Esophagus squamous epithelium (tissue), 5 donors: ENCODE measurements around the gene USP2. TPM values are rescaled to one million over a fixed set of nuclear protein-coding genes. Genes with fewer than 3 reads are reported as not detected.

ENCODE experiments used
- DNase-seq: peaks from one replicate; lab custom pipeline; 2025; lab: John Stamatoyannopoulos, UW
- H3K27ac ChIP-seq, 4 donors: fragments of 200-600 bp; sonication (generic); one replicate each; pipeline ENCODE4 v1.5.1; 2016 to 2019; ENCODE audit warnings: mild to moderate bottlenecking in 1 of 4
- H3K27me3 ChIP-seq, 4 donors: fragments of 200-600 bp; sonication (generic); 1 replicate in 3 of 4; 2 replicates in 1 of 4; pipeline versions ENCODE4 v1.5.1 to v1.6.0; 2017 to 2021; ENCODE audit warnings: antibody characterized with exemption in 1 of 4
- H3K36me3 ChIP-seq, 3 donors: fragments of 200-600 bp; sonication (generic); one replicate each; pipeline ENCODE4 v1.5.1; 2016 to 2019
- H3K4me1 ChIP-seq, 3 donors: fragments of 200-600 bp; sonication (generic); one replicate each; pipeline ENCODE4 v1.5.1; 2017 to 2019
- H3K4me3 ChIP-seq, 4 donors: fragments of 200-600 bp; sonication (generic); 1 replicate in 3 of 4; 2 replicates in 1 of 4; pipeline ENCODE4 v1.5.1; 2016 to 2019; ENCODE audit warnings: mild to moderate bottlenecking in 2 of 4, moderate library complexity in 1 of 4
- H3K9me3 ChIP-seq, 3 donors: fragments of 200-600 bp; sonication (generic); one replicate each; pipeline ENCODE4 v1.5.1; 2016 to 2019
- POLR2A ChIP-seq, 4 donors: fragments of 450-650 bp; IDR thresholded peaks; one replicate each; pipeline ENCODE4 v1.6.1; 2017; ENCODE audit warnings: antibody characterized with exemption in 4 of 4, mild to moderate bottlenecking in 4 of 4, moderate library complexity in 3 of 4
- WGBS, 2 donors: methylation state at CpG; one replicate each; pipeline ENCODE4 v1.1.5; 2018; 5-methylcytosine and 5-hydroxymethylcytosine counted together
- intact Hi-C: fragments of 100-400 bp; cut with DNase I; formaldehyde crosslinking; loops from one replicate; pipeline ENCODE4 v1.15.0; 2022
- total RNA-seq, 4 donors: library from RNA; depleted of rRNA; stranded (reverse); fragments of >200 nt; gene quantifications; one replicate each; pipeline ENCODE4 v1.1.0, GENCODE V29; 2016
- TF ChIP-seq, protein P1 (sequence below), 6 experiments: fragments of 450-650 bp in 4 of 6; fragments of 200-600 bp in 2 of 6; sonication (generic) in 2 of 6; IDR thresholded peaks; one replicate each; pipeline ENCODE4 v1.5.1; 2016 to 2019; ENCODE audit warnings: antibody characterized with exemption in 6 of 6, mild to moderate bottlenecking in 4 of 6, moderate library complexity in 4 of 6
- donor health status: DM: yes; HTN: yes; CAD: no.

The USP2 gene
- total RNA-seq, 4 donors from 2014 or later = 1.9 to 9.6 (median 4.8) TPM

DNA sequence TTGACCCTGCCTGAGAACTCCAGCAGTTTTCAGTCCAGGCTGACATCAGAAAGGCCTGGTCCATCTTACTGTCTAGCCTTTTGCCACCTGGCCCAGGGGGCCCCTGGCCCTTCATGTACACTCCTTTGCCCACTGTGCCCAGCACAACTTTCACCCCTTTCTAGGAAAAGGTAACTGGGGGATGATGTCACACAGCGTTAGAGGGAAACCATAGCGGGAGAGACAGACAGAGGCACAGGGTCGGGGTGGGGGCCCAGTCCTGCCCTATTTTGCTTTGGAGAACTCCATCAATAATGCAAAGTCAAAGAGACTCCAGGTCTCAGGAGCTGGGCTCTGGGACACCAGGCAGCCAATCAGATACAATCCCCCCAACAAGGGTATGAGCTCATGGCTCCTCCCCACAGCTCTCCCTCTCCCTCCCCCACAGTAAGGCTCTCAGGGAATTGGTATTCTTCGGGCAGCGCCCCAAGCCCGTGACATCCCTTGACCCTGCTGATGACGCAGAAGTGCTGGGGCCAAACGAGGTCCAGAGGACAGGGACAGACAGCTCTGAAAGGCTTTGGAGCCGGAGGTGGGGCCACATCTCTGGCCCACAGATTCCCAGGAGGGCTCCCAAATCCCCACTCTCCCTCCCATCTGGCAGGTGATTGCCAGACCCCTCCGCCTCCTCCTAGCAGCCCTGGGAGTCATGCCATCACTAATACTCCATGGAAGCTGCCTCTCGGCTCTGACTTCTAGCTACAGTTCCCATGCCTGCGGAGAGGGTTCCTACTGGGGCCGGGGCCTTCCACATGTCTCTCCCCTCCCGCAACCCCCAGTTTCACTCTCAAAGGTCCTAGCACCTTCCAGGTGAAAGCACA, 5.9 kb downstream of the USP2 start:
- no peak for DNase-seq
- Histone ChIP-seq H3K27ac (peak overlapping the region; percentile 48 to 87 (median 80)), H3K27me3 (no peaks in the 10 kb centered on the region), H3K4me1 (peaks cover 26 to 82% (median 50%) of the 10 kb centered on the region in 3 donors), H3K4me3 (peak overlapping the region in 1 of 4 donors; percentile 2), H3K36me3 (no peaks in the 10 kb centered on the region), H3K9me3 (no peaks in the 10 kb centered on the region)
- TF ChIP-seq, protein P1, sequence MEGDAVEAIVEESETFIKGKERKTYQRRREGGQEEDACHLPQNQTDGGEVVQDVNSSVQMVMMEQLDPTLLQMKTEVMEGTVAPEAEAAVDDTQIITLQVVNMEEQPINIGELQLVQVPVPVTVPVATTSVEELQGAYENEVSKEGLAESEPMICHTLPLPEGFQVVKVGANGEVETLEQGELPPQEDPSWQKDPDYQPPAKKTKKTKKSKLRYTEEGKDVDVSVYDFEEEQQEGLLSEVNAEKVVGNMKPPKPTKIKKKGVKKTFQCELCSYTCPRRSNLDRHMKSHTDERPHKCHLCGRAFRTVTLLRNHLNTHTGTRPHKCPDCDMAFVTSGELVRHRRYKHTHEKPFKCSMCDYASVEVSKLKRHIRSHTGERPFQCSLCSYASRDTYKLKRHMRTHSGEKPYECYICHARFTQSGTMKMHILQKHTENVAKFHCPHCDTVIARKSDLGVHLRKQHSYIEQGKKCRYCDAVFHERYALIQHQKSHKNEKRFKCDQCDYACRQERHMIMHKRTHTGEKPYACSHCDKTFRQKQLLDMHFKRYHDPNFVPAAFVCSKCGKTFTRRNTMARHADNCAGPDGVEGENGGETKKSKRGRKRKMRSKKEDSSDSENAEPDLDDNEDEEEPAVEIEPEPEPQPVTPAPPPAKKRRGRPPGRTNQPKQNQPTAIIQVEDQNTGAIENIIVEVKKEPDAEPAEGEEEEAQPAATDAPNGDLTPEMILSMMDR (IDR thresholded peaks at IDR 0.05) = no peak
- TF ChIP-seq POLR2A (IDR thresholded peaks at IDR 0.05) = no peak
- intact Hi-C loops = no loop called here
- 63 to 64% methylated on average over 7 to 10 of the region's 14 CpGs for WGBS, 2 donors

DNA sequence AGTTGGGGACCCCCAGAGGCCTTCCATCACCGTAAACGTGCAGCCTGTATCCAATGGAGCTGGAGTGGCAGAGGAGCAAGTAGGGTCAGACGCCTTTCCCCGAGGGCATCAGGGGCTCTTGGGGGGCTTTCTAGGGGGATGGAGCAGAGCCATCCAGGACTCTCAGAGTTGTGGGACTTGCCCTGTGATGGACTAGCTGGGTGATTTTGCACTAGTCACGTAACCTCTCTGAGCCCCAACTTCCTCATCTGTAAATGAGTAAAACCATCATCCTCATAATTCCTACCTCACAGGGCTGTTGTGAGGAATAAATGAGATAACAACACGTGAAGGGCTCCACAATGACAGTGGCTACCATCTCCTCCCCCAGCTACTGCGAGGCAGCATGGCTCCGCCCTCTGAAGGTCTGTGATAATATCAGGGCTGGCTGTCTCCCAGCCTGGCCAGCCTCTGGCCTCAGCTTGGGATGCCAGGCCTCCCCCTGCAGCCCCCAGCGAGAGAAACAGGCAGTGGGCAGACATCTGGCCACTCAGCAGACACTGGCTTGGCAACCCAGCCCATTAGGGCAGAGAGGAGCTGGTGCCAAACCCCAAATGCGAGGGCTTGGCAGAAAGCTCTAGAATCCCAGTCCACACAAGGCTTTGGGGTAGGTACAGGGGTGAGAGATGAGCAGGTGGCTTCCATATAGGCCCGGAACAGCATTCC, 6.7 kb downstream of the USP2 start:
- Histone ChIP-seq H3K4me1 (peaks cover 33 to 85% (median 55%) of the 10 kb centered on the region in 3 donors), H3K9me3 (no peaks in the 10 kb centered on the region), H3K4me3 (no peak overlapping the region), H3K36me3 (no peaks in the 10 kb centered on the region), H3K27me3 (no peaks in the 10 kb centered on the region), H3K27ac (peak overlapping the region; percentile 39 to 87 (median 80))
- intact Hi-C loops = no loop called here
- no peak for TF ChIP-seq POLR2A (IDR thresholded peaks at IDR 0.05)
- TF ChIP-seq, protein P1 (IDR thresholded peaks at IDR 0.05) = no peak
- WGBS, 2 donors = 34 to 35% methylated on average over 6 to 7 of the region's 11 CpGs
- DNase-seq = no peak

DNA sequence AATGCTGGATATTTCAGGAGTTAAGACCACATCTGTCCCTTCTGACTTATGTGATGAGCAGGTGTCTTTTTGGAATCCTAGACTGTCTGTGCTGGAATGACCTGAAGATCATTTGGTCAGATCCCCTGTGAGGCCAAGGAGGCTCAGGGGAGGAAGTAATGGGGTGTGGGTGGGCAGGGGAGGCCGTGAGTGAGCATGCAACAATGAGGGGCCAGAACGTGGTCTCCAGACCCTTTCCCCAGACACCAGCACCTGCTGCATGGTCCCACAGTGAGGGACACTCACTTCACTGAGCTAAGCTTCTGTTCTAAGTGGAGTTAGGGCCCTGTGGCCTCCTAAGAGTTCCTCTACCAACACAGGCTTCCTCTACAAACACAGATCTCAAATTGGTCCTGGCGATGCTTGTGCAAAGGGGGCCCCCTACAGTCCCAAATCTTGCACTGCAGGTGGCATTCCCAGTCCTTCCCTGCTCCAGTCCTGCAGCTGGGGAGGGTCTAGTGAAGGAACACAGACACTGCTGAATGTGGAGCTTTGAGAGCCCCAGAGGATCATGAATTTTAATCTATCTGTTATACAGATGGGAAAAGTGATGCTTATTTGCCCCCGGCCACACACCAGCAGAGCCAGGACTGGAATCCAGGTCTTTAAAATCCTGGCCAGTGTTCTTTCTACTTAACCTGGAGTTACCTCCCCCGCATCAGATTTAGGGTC, 7.4 kb downstream of the USP2 start:
- H3K4me1 ChIP-seq = peaks cover 40 to 92% (median 62%) of the 10 kb centered on the region in 3 donors
- H3K9me3 ChIP-seq = no peaks in the 10 kb centered on the region
- H3K4me3 ChIP-seq = no peak overlapping the region
- 42 to 66% methylated on average over 3 to 5 of the region's 5 CpGs for WGBS, 2 donors
- peak overlapping the region; percentile 39 to 87 (median 80) for H3K27ac ChIP-seq
- TF ChIP-seq POLR2A (IDR thresholded peaks at IDR 0.05) = no peak
- TF ChIP-seq, protein P1 (IDR thresholded peaks at IDR 0.05) = peak; percentile 61 to 94 (median 90)
- no peaks in the 10 kb centered on the region for H3K27me3 ChIP-seq
- intact Hi-C loops = no loop called here
- no peak for DNase-seq
- no peaks in the 10 kb centered on the region for H3K36me3 ChIP-seq

DNA sequence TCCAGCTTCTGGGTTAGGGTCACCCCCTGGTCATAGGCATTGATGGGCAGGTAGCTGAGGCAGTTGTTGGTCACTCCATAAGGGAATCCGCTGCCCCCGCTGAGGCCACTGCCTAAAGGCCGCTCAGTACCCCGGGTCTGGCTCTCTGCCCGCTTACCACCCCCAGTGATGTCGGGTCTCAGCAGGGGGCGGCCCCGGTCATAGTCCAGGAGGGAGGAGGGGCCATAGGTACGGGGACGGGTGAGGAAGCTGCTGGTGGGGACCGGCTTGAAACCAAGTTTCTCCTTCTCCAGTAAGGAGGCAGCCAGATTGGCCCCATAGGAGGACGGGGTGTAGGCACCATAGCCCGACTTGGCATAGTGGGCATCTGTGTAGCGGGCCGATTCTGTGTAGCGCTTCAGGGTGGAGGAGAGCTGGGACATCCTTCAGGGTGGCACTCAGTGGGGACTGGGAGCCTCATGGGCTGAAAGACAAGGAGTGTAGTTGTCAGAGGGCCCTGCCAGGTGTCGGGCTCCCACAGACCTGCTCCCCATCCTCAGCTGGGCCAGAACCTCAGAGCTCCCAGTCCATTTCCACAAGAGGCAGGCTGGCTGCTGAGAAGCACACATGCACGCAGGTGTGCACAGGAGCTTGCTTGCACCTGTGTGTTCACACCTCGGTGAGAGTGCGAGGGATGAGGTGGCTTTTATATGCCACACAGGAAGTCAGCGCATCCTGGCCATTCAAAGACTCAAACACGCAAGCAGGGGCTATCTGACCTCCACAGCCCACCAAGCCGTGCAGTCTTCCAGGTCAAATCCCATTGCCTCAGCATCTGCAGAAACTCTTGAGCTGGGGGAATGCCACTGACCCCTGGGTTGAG, 8.2 kb downstream of the USP2 start:
- intact Hi-C loops = no loop called here
- 72 to 76% methylated on average over 6 to 7 of the region's 23 CpGs for WGBS, 2 donors

More for the DNA sequence above, 8.2 kb downstream of the USP2 start:
- Histone ChIP-seq H3K36me3 (no peaks in the 10 kb centered on the region), H3K9me3 (no peaks in the 10 kb centered on the region), H3K27me3 (peaks cover 0 to 4% (median 0%) of the 10 kb centered on the region in 4 donors), H3K4me1 (peaks cover 46 to 98% (median 70%) of the 10 kb centered on the region in 3 donors), H3K27ac (peak overlapping the region in 1 of 4 donors; percentile 75), H3K4me3 (no peak overlapping the region)
- TF ChIP-seq POLR2A (IDR thresholded peaks at IDR 0.05) = no peak
- TF ChIP-seq, protein P1 (IDR thresholded peaks at IDR 0.05) = no peak
- DNase-seq = no peak
